T-helper 1 cell (primary cell): ENCODE data around the gene USP30.
"Not testable (repeated sequence)": the region's sequence is repeated elsewhere in the genome, so short reads cannot be mapped to it uniquely, and the experiment has no call there.

ENCODE experiments used
- DNase-seq, 5 donors: peaks; one replicate each; pipeline ENCODE4 v3.0.0-alpha.2; 2012 to 2020
- total RNA-seq, 4 donors: gene quantifications; one replicate each; lab custom pipeline; 2026; lab: John Stamatoyannopoulos, UW

Gene USP30
- total RNA-seq: 11.1 to 16.9 (median 15.3) reads per million in 4 donors

- DNase-seq: peak; percentile 62 to 83 (median 74)
Observed at GRCh38 chr12:109052414-109053323, at the start of gene USP30. Gene USP30 (plus strand): TSS chr12:109052576. CDS start chr12:109052679, 103 bp downstream.

- no peak for DNase-seq
Observed at GRCh38 chr12:109004017-109004416, 48.4 kb upstream of the USP30 start.

GRCh38 chr12:109009766-109010165, 42.6 kb upstream of the USP30 start:
- DNase-seq: no peak

GRCh38 chr12:109010259-109010658, 42.1 kb upstream of the USP30 start:
- no peak for DNase-seq

- DNase-seq: no peak
Observed at GRCh38 chr12:109014984-109015765, 37.2 kb upstream of the USP30 start.

- no peak for DNase-seq
Observed at GRCh38 chr12:109016016-109016415, 36.4 kb upstream of the USP30 start.

GRCh38 chr12:109016978-109017377, 35.4 kb upstream of the USP30 start:
- DNase-seq: no peak

GRCh38 chr12:109018296-109018695, 34.1 kb upstream of the USP30 start:
- DNase-seq: no peak

GRCh38 chr12:109020146-109020795, 32.1 kb upstream of the USP30 start:
- DNase-seq: no peak

- peak in 3 of 5 donors; percentile 2 to 10 (median 4) for DNase-seq
Observed at GRCh38 chr12:109020796-109021380, 31.5 kb upstream of the USP30 start, which contains the start of gene SVOP. Gene SVOP (minus strand): TSS chr12:109021068. CDS start chr12:109020868, 200 bp downstream.

- no peak for DNase-seq
Observed at GRCh38 chr12:109027767-109028166, 24.6 kb upstream of the USP30 start.

- DNase-seq: not testable (repeated sequence)
Observed at GRCh38 chr12:109028624-109029023, 23.8 kb upstream of the USP30 start.

- no peak for DNase-seq
Observed at GRCh38 chr12:109029411-109029810, 23.0 kb upstream of the USP30 start.

GRCh38 chr12:109033239-109034196, 18.9 kb upstream of the USP30 start:
- DNase-seq: no peak

GRCh38 chr12:109036975-109037374, 15.4 kb upstream of the USP30 start:
- DNase-seq: no peak

- DNase-seq: no peak
Observed at GRCh38 chr12:109044241-109044640, 8.1 kb upstream of the USP30 start.

GRCh38 chr12:109047081-109047805, 5.1 kb upstream of the USP30 start:
- DNase-seq: no peak

- not testable (repeated sequence) for DNase-seq
Observed at GRCh38 chr12:109048706-109049105, 3.7 kb upstream of the USP30 start.

- DNase-seq: not testable (repeated sequence)
Observed at GRCh38 chr12:109049794-109050193, 2.6 kb upstream of the USP30 start.

- DNase-seq: no peak
Observed at GRCh38 chr12:109052097-109052413, 321 bp upstream of the USP30 start.
